H1 (cell line): ENCODE measurements around the gene HM13. TPM values are rescaled to one million over a fixed set of nuclear protein-coding genes. Genes with fewer than 3 reads are reported as not detected.
A peak's percentile ranks its signal among the peaks of the same experiment; 100 is the strongest.

Experiments
- CTCF ChIA-PET: fragments of 300-600 bp; sonication (Branson Sonifier 250); formaldehyde crosslinking; loops from one replicate; lab custom pipeline; 2021; ENCODE audit not compliant: partially characterized antibody; lab: Charles Lee
- POLR2A ChIA-PET: fragments of 300-600 bp; sonication (Branson Sonifier 250); formaldehyde crosslinking; loops from one replicate; lab custom pipeline; 2021; ENCODE audit warnings: inconsistent platforms; ENCODE audit not compliant: partially characterized antibody; lab: Charles Lee
- DNase-seq, 2 experiments: peaks; one replicate each; pipeline versions ENCODE4 v3.0.0 to v3.0.0-alpha.2; 2010 to 2022; ENCODE audit warnings: low spot score in 2 of 2, low read depth in 1 of 2, mixed read lengths in 1 of 2
- FAIRE-seq: peaks from 2 replicates; lab custom pipeline; 2011; peaks lifted over from hg19 to GRCh38; lab: Jason Lieb, UNC
- H2AFZ ChIP-seq: 2 replicates; pipeline ENCODE4 v1.8.1; 2012; ENCODE audit warnings: low read length, inconsistent platforms
- H2AK5ac ChIP-seq: 2 replicates; pipeline ENCODE4 v1.6.1; 2013; ENCODE audit warnings: low read depth, low read length
- H2BK120ac ChIP-seq: replicated peaks from 2 replicates; pipeline ENCODE3; 2013; ENCODE audit warnings: low read depth, low read length, inconsistent platforms
- H2BK12ac ChIP-seq: 2 replicates; pipeline ENCODE4 v1.6.1; 2013; ENCODE audit warnings: low read depth, low read length
- H2BK15ac ChIP-seq: 2 replicates; pipeline ENCODE4 v1.6.1; 2013; ENCODE audit warnings: low read length
- H2BK20ac ChIP-seq: 2 replicates; pipeline ENCODE4 v1.6.1; 2013; ENCODE audit warnings: low read length
- H2BK5ac ChIP-seq: 2 replicates; pipeline ENCODE4 v1.6.1; 2013; ENCODE audit warnings: low read depth, low read length
- H3K14ac ChIP-seq: 2 replicates; pipeline ENCODE4 v1.6.1; 2013; ENCODE audit warnings: inconsistent platforms; ENCODE audit not compliant: insufficient read length
- H3K18ac ChIP-seq: 2 replicates; pipeline ENCODE4 v1.6.1; 2013; ENCODE audit warnings: low read length; ENCODE audit errors: extremely low read depth
- H3K23ac ChIP-seq: 2 replicates; pipeline ENCODE4 v1.6.1; 2013; ENCODE audit warnings: inconsistent platforms; ENCODE audit not compliant: insufficient read length
- H3K23me2 ChIP-seq: 2 replicates; pipeline ENCODE4 v1.6.1; 2013; ENCODE audit warnings: low read depth, low read length
- H3K27ac ChIP-seq: 2 replicates; pipeline ENCODE4 v1.6.1; 2011; ENCODE audit warnings: low read depth, low read length, inconsistent platforms
- H3K27me3 ChIP-seq, 4 experiments: replicated peaks in 1 of 4; 1 replicate in 1 of 4; 2 replicates in 3 of 4; pipeline versions ENCODE4 v1.6.1 to v1.8.1; 2011 to 2013; ENCODE audit warnings: low read length in 3 of 4, mild to moderate bottlenecking in 3 of 4, inconsistent platforms in 2 of 4, mixed read lengths in 2 of 4, moderate library complexity in 1 of 4; ENCODE audit not compliant: control insufficient read depth in 3 of 4, insufficient read depth in 3 of 4; ENCODE audit errors: extremely low read depth in 1 of 4
- H3K36me3 ChIP-seq, 4 experiments: 2 replicates each; pipeline versions ENCODE4 v1.6.1 to v1.8.1; 2011 to 2013; ENCODE audit warnings: mild to moderate bottlenecking in 4 of 4, low read length in 3 of 4, moderate library complexity in 2 of 4, control low read depth in 1 of 4, inconsistent platforms in 1 of 4; ENCODE audit not compliant: insufficient read depth in 4 of 4, control insufficient read depth in 2 of 4
- H3K4ac ChIP-seq: replicated peaks from 2 replicates; pipeline ENCODE3; 2013; ENCODE audit warnings: low read length, low read depth, mixed read lengths, inconsistent platforms; ENCODE audit not compliant: insufficient read length
- H3K4me1 ChIP-seq, 4 experiments: replicated peaks in 1 of 4; 1 replicate in 1 of 4; 2 replicates in 3 of 4; pipeline versions ENCODE4 v1.6.1 to v1.8.1; 2011 to 2013; ENCODE audit warnings: low read length in 3 of 4, inconsistent platforms in 2 of 4, mixed read lengths in 1 of 4; ENCODE audit not compliant: insufficient read depth in 4 of 4, control insufficient read depth in 3 of 4
- H3K4me2 ChIP-seq, 2 experiments: 2 replicates each; pipeline versions ENCODE4 v1.6.1 to v1.8.1; 2011 to 2013; ENCODE audit warnings: low read depth in 2 of 2, low read length in 2 of 2, control low read depth in 1 of 2, inconsistent platforms in 1 of 2, mild to moderate bottlenecking in 1 of 2; ENCODE audit not compliant: insufficient read depth in 1 of 2
- H3K4me3 ChIP-seq, 4 experiments: fragments of 200-600, 300-600 bp in 1 of 4; sonication (generic), shearing (Covaris generic), sonication (Bioruptor Twin) in 1 of 4; 2 replicates each; pipeline versions ENCODE4 v1.5.1 to v1.8.1; 2011 to 2016; ENCODE audit warnings: low read length in 4 of 4, low read depth in 3 of 4, control low read depth in 2 of 4, inconsistent platforms in 2 of 4, mild to moderate bottlenecking in 2 of 4, mixed read lengths in 1 of 4, moderate library complexity in 1 of 4; ENCODE audit not compliant: insufficient read depth in 2 of 4; ENCODE audit errors: extremely low read depth in 1 of 4
- H3K56ac ChIP-seq: replicated peaks from 2 replicates; pipeline ENCODE3; 2013; ENCODE audit warnings: low read depth, mild to moderate bottlenecking, mixed read lengths, low read length, inconsistent platforms; ENCODE audit not compliant: insufficient read length
- H3K79me1 ChIP-seq: 2 replicates; pipeline ENCODE4 v1.6.1; 2013; ENCODE audit warnings: low read depth, low read length, control low read depth
- H3K79me2 ChIP-seq, 2 experiments: 2 replicates each; pipeline versions ENCODE4 v1.6.1 to v1.8.1; 2012 to 2013; ENCODE audit warnings: low read length in 2 of 2, mild to moderate bottlenecking in 2 of 2, inconsistent platforms in 1 of 2; ENCODE audit not compliant: insufficient read depth in 2 of 2, control insufficient read depth in 1 of 2
- H3K9ac ChIP-seq, 4 experiments: replicated peaks in 1 of 4; 1 replicate in 1 of 4; 2 replicates in 3 of 4; pipeline versions ENCODE4 v1.6.1 to v1.8.1; 2011 to 2013; ENCODE audit warnings: low read depth in 3 of 4, low read length in 3 of 4, control low read depth in 2 of 4, mild to moderate bottlenecking in 2 of 4, moderate library complexity in 2 of 4, inconsistent platforms in 1 of 4; ENCODE audit errors: extremely low read depth in 1 of 4
- H3K9me3 ChIP-seq, 2 experiments: 2 replicates each; pipeline versions ENCODE4 v1.6.1 to v1.8.1; 2012 to 2013; ENCODE audit warnings: mild to moderate bottlenecking in 2 of 2, moderate library complexity in 2 of 2, control low read depth in 1 of 2, inconsistent platforms in 1 of 2, low read depth in 1 of 2, low read length in 1 of 2, mixed read lengths in 1 of 2; ENCODE audit not compliant: insufficient read depth in 2 of 2
- H4K20me1 ChIP-seq, 2 experiments: replicated peaks in 1 of 2; 2 replicates each; pipeline versions ENCODE3 to v1.8.1; 2011 to 2013; ENCODE audit warnings: inconsistent platforms in 2 of 2, low read length in 2 of 2, mild to moderate bottlenecking in 1 of 2; ENCODE audit not compliant: insufficient read depth in 2 of 2, control insufficient read depth in 1 of 2
- H4K5ac ChIP-seq: 2 replicates; pipeline ENCODE4 v1.6.1; 2013; ENCODE audit warnings: low read length, low read depth, mixed read lengths, inconsistent platforms; ENCODE audit not compliant: insufficient read length
- H4K8ac ChIP-seq: 2 replicates; pipeline ENCODE4 v1.8.0; 2013; ENCODE audit warnings: mild to moderate bottlenecking, moderate library complexity, low read length, inconsistent platforms; ENCODE audit not compliant: insufficient read depth; ENCODE audit errors: extremely low read depth
- H4K91ac ChIP-seq: replicated peaks from 2 replicates; pipeline ENCODE3; 2013; ENCODE audit warnings: low read length, mixed read lengths, inconsistent platforms; ENCODE audit not compliant: insufficient read length
- BACH1 ChIP-seq: IDR thresholded peaks from 2 replicates; pipeline ENCODE4 v1.6.1; 2012; ENCODE audit warnings: low read length, improper control_type of control experiment
- CBX8 ChIP-seq: fragments of 300-800, 300-1000 bp; sonication (generic); IDR thresholded peaks from 2 replicates; pipeline ENCODE4 v1.7.1; 2016; ENCODE audit warnings: low read depth, low read length, borderline replicate concordance
- GABPA ChIP-seq: IDR thresholded peaks from 2 replicates; pipeline ENCODE4 v1.6.1; 2011; ENCODE audit warnings: mild to moderate bottlenecking, low read length, moderate library complexity, borderline replicate concordance; ENCODE audit not compliant: insufficient read depth
- HDAC6 ChIP-seq: IDR thresholded peaks from one replicate; pipeline ENCODE4 v1.7.1; 2012; ENCODE audit warnings: low read depth, mild to moderate bottlenecking, inconsistent platforms, low read length, moderate library complexity
- RAD21 ChIP-seq, 2 experiments: IDR thresholded peaks in 1 of 2; conservative IDR thresholded peaks in 1 of 2; 2 replicates each; pipeline ENCODE4 v1.6.1; 2011; ENCODE audit warnings: low read depth in 2 of 2, low read length in 2 of 2, improper control_type of control experiment in 1 of 2, inconsistent platforms in 1 of 2, mild to moderate bottlenecking in 1 of 2, moderate library complexity in 1 of 2
- SP4 ChIP-seq: IDR thresholded peaks from 2 replicates; pipeline ENCODE4 v1.6.1; 2012; ENCODE audit warnings: low read length, inconsistent platforms
- WGBS, 2 experiments: shearing (Covaris generic) in 1 of 2; methylation state at CpG; one replicate each; pipeline versions ENCODE4 v1.1.6 to v1.1.7; 2013 to 2015; ENCODE audit warnings: low lambda C conversion rate in 2 of 2, mixed read lengths in 2 of 2, inconsistent platforms in 1 of 2, low coverage in 1 of 2, missing lambda C conversion rate in 1 of 2; ENCODE audit not compliant: insufficient replicate concordance in 2 of 2, insufficient coverage in 1 of 2, insufficient read length in 1 of 2; ENCODE audit errors: extremely low coverage in 1 of 2, missing lambda C conversion rate in 1 of 2; 5-methylcytosine and 5-hydroxymethylcytosine counted together
- polyA plus RNA-seq, 7 experiments: library from polyadenylated mRNA; depleted of rRNA in 3 of 7; stranded (reverse) in 5 of 7; unstranded in 2 of 7; fragments of >200 nt in 5 of 7; fragments of 200-250 nt in 2 of 7; gene quantifications; 1 replicate in 5 of 7; 2 replicates in 1 of 7; 4 replicates in 1 of 7; pipeline versions ENCODE4 v1.2.1 to v1.2.3, GENCODE V29; 2011 to 2013; ENCODE audit warnings: missing spikeins in 2 of 7, mixed read lengths in 2 of 7
- total RNA-seq: library from RNA; stranded (reverse); fragmentation: NEBNext Ultra II Directional; extraction: Animal tissue kit (Norgen Biotek cat#: 25700); gene quantifications from 2 replicates; pipeline ENCODE4 v1.2.1, GENCODE V29; 2021

Gene HM13
- total and polyA plus RNA-seq, 2 of the 8 experiments (the other 6 are each of a cell fraction or from before 2014, with no cell fraction given) = 118 to 183 TPM

DNA sequence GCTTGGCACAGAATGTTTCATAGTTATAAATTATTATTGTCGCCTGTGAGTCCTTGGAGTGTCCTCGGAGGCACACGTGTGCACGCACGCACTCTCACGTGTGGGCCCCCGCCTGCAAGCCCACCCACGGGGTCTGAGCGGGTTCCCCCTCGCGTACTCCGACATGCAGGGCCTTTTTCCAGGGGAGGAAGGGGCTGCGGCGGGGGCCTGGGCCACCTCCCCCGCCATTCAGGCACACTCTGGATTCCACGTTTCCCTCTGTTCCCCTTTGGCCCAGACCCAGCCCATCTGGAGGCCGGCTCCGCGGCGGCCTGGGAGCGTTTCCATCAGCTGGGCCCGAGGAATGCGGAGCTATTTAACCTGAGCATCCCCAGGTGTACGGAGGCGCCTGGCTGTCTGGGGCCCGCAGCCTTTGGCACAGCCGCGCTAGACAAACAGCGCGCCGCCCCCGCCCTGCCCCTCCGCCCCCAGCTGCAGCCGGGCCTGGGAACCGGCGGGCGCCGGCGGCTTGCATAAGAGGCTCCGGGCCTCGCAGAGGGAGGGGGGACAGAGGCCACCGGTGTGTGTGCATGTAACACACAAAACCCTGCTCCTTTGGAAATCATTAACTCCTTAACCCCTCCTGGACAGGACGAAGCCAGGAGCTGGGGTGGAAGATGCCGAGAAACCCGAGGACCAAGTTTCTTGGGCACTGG is 94.2 kb downstream of the HM13 start:
- H4K91ac ChIP-seq = peak overlapping the region; percentile 58
- H2BK20ac ChIP-seq = peak overlapping the region; percentile 95
- no peak for FAIRE-seq
- peak in 1 of 2 experiments; percentile 87 for DNase-seq
- H3K9me3 ChIP-seq = no peaks in the 10 kb centered on the region
- no peak overlapping the region for H3K14ac ChIP-seq
- peak overlapping the region; percentile 57; the same call in 1 of the 2 replicates for H3K27ac ChIP-seq
- H2BK120ac ChIP-seq = peak overlapping the region; percentile 48
- H2BK12ac ChIP-seq = peak overlapping the region; percentile 89
- H2BK5ac ChIP-seq = peak overlapping the region; percentile 86
- H3K4ac ChIP-seq = peak overlapping the region; percentile 51
- peak overlapping the region; percentile 13 to 64 (median 43); a peak in 4 of 7 replicates for H3K9ac ChIP-seq
- ChIA-PET POLR2A (interaction anchor here (0.9 to 26.1 kb wide), 8 partner anchors 10 to 115 kb away, joined by 3 to 1033 read pairs (median 6); no protein-coding TSS in a partner anchor), CTCF (interaction anchor here (0.9 to 32.8 kb wide), 6 partner anchors 9 to 115 kb away, joined by 3 to 1559 read pairs (median 7); no protein-coding TSS in a partner anchor)
- peaks cover 10% of the 10 kb centered on the region for H3K23me2 ChIP-seq
- H4K5ac ChIP-seq = peak overlapping the region; percentile 69
- H3K79me1 ChIP-seq = no peaks in the 10 kb centered on the region
- H2AK5ac ChIP-seq = no peak overlapping the region
- H3K23ac ChIP-seq = no peak overlapping the region
- peaks cover 8 to 20% of the 10 kb centered on the region in 2 experiments; a peak in 3 of 4 replicates for H3K79me2 ChIP-seq
- H3K18ac ChIP-seq = peak overlapping the region; percentile 87
- no peak overlapping the region for H2AFZ ChIP-seq
- H2BK15ac ChIP-seq = no peak overlapping the region
- peaks cover 15 to 41% (median 26%) of the 10 kb centered on the region in 4 experiments for H3K4me1 ChIP-seq
- peaks cover 0 to 11% (median 0%) of the 10 kb centered on the region in 4 experiments; a peak in 1 of 8 replicates for H3K36me3 ChIP-seq
- H3K4me2 ChIP-seq = peak overlapping the region; percentile 80 to 88
- H3K4me3 ChIP-seq = peak overlapping the region; percentile 4 to 90 (median 52); a peak in 5 of 8 replicates
- H4K20me1 ChIP-seq = peaks cover 0 to 9% of the 10 kb centered on the region in 2 experiments
- no peak overlapping the region for H4K8ac ChIP-seq
- peaks cover 0 to 4% (median 0%) of the 10 kb centered on the region in 4 experiments; a peak in 2 of 7 replicates for H3K27me3 ChIP-seq
- 14% methylated on average over 45 of the region's 45 CpGs; no CpG with 5 or more reads in 1 of the 2 experiments for WGBS, 2 experiments
- no peak overlapping the region for H3K56ac ChIP-seq
- TF ChIP-seq SP4 (no peak), BACH1 (peak; percentile 45; the same call in 1 of the 2 replicates), GABPA (no peak), HDAC6 (no peak), CBX8 (no peak), RAD21 (IDR thresholded peaks at IDR 0.05 in 1 of 2, conservative IDR thresholded peaks at IDR 0.05 in 1 of 2; ENCODE audit: low read depth in 2 of 2, low read length in 2 of 2) (peak in 1 of 2 experiments; percentile 29; a peak in 1 of 4 replicates)
